ENCODE measurements around the gene PNPLA6. TPM values are rescaled to one million over a fixed set of nuclear protein-coding genes. Genes with fewer than 3 reads are reported as not detected.
A peak's percentile ranks its signal among the peaks of the same experiment; 100 is the strongest.

Gene PNPLA6
- total and polyA plus RNA-seq, 2 of the 13 experiments (the other 11 are each of a cell fraction or from before 2014, with no cell fraction given): 24.9 to 28.2 TPM

GRCh38 chr19:7535047-7535997 is at the start of gene PNPLA6 (continued):
- TF ChIP-seq ZBTB25 (CRISPR knock-in tag; IDR thresholded peaks at IDR 0.05) (peak; percentile 67), ZFP91 (CRISPR knock-in tag; IDR thresholded peaks at IDR 0.05; ENCODE audit: borderline replicate concordance) (peak; percentile 99), JUNB (CRISPR knock-in tag; IDR thresholded peaks at IDR 0.05; ENCODE audit: borderline replicate concordance) (no peak), STAG1 (CRISPR knock-in tag; IDR thresholded peaks at IDR 0.05) (peak; percentile 37), HNRNPL (IDR thresholded peaks at IDR 0.05; ENCODE audit: low read depth, low read length) (0 out of 2 replicates have a peak, but pooled peaks have one; percentile 10), ZNF337 (CRISPR knock-in tag; IDR thresholded peaks at IDR 0.05; ENCODE audit: borderline replicate concordance, low read depth) (no peak), CREM (IDR thresholded peaks at IDR 0.05) (peak; percentile 99), CREM (CRISPR knock-in tag; IDR thresholded peaks at IDR 0.05) (no peak; the same call in 1 of the 2 replicates), XBP1 (CRISPR knock-in tag; IDR thresholded peaks at IDR 0.05) (no peak), ZNF740 (CRISPR knock-in tag; IDR thresholded peaks at IDR 0.05) (0 out of 2 replicates have a peak, but pooled peaks have one; percentile 35), DR1 (CRISPR knock-in tag; IDR thresholded peaks at IDR 0.05) (0 out of 2 replicates have a peak, but pooled peaks have one; percentile 46), MLX (CRISPR knock-in tag; IDR thresholded peaks at IDR 0.05) (0 out of 2 replicates have a peak, but pooled peaks have one; percentile 26), CSRNP1 (CRISPR knock-in tag; IDR thresholded peaks at IDR 0.05) (no peak), ZNF639 (CRISPR knock-in tag; conservative IDR thresholded peaks at IDR 0.05) (0 out of 2 replicates have a peak, but pooled peaks have one; percentile 23), ZNF124 (CRISPR knock-in tag; IDR thresholded peaks at IDR 0.05) (peak; percentile 63; the same call in 1 of the 2 replicates), FOSL1 (CRISPR knock-in tag; IDR thresholded peaks at IDR 0.05; ENCODE audit: borderline replicate concordance) (no peak), ZNF782 (CRISPR knock-in tag; IDR thresholded peaks at IDR 0.05; ENCODE audit: borderline replicate concordance) (peak; percentile 12; the same call in 1 of the 2 replicates), BHLHE40 (IDR thresholded peaks at IDR 0.05; ENCODE audit: low read length) (no peak), ZNF441 (CRISPR knock-in tag; IDR thresholded peaks at IDR 0.05; ENCODE audit: borderline replicate concordance) (peak; percentile 20; the same call in 1 of the 2 replicates), CHCHD3 (CRISPR knock-in tag; IDR thresholded peaks at IDR 0.05) (peak; percentile 55; the same call in 1 of the 2 replicates), ZNF749 (CRISPR knock-in tag; IDR thresholded peaks at IDR 0.05; ENCODE audit: borderline replicate concordance) (no peak), ELF4 (CRISPR knock-in tag; IDR thresholded peaks at IDR 0.05; ENCODE audit: borderline replicate concordance) (no peak; the same call in 1 of the 2 replicates)

Data from HepG2 (cell line).